Femur (tissue), 1 donor: Measurements from ENCODE around the gene VSIG10.
"Not testable (repeated sequence)": the region's sequence is repeated elsewhere in the genome, so short reads cannot be mapped to it uniquely, and the experiment has no call there.

Experiments
- DNase-seq: peaks from one replicate; pipeline ENCODE4 v3.0.0-alpha.2; 2017

VSIG10 gene

GRCh38 chr12:118103601-118104382 is at the start of gene VSIG10:
Gene VSIG10, minus strand, starts transcription at chr12:118104011. Its CDS starts 340 bp downstream, at chr12:118103671.
- peak; percentile 68 for DNase-seq

GRCh38 chr12:118151755-118152154 is 47.9 kb upstream of the VSIG10 start:
- no peak for DNase-seq

- no peak for DNase-seq
Measured at GRCh38 chr12:118150625-118151024, 46.8 kb upstream of the VSIG10 start.

- no peak for DNase-seq
Measured at GRCh38 chr12:118148287-118148686, 44.5 kb upstream of the VSIG10 start.

- no peak for DNase-seq
Measured at GRCh38 chr12:118145798-118146156, 42.0 kb upstream of the VSIG10 start.

- DNase-seq, result no peak
Measured at GRCh38 chr12:118145113-118145797, 41.4 kb upstream of the VSIG10 start.

- DNase-seq, result no peak
Measured at GRCh38 chr12:118144499-118144898, 40.7 kb upstream of the VSIG10 start.

- DNase-seq, result no peak
Measured at GRCh38 chr12:118140825-118141224, 37.0 kb upstream of the VSIG10 start.

GRCh38 chr12:118137148-118137678 is 33.4 kb upstream of the VSIG10 start:
- no peak for DNase-seq

- peak; percentile 47 for DNase-seq
Measured at GRCh38 chr12:118136559-118137003, 32.8 kb upstream of the VSIG10 start.

GRCh38 chr12:118135788-118136558 is 32.2 kb upstream of the VSIG10 start, which contains the start of gene PEBP1:
Gene PEBP1, plus strand, starts transcription at chr12:118136124. Its CDS starts 86 bp downstream, at chr12:118136210.
- DNase-seq, result peak; percentile 96

GRCh38 chr12:118129436-118129835 is 25.6 kb upstream of the VSIG10 start:
- DNase-seq, result not testable (repeated sequence)

- no peak for DNase-seq
Measured at GRCh38 chr12:118127867-118128266, 24.1 kb upstream of the VSIG10 start.

- DNase-seq, result no peak
Measured at GRCh38 chr12:118126119-118126757, 22.4 kb upstream of the VSIG10 start.

GRCh38 chr12:118125743-118126118 is 21.9 kb upstream of the VSIG10 start:
- no peak for DNase-seq

GRCh38 chr12:118124333-118124874 is 20.6 kb upstream of the VSIG10 start:
- no peak for DNase-seq

GRCh38 chr12:118122264-118122663 is 18.5 kb upstream of the VSIG10 start:
- no peak for DNase-seq

- DNase-seq, result peak; percentile 77
Measured at GRCh38 chr12:118120579-118121363, 17.0 kb upstream of the VSIG10 start.

GRCh38 chr12:118119449-118119879 is 15.7 kb upstream of the VSIG10 start:
- DNase-seq, result no peak

- no peak for DNase-seq
Measured at GRCh38 chr12:118109088-118109487, 5.3 kb upstream of the VSIG10 start.

- no peak for DNase-seq
Measured at GRCh38 chr12:118107694-118108093, 3.9 kb upstream of the VSIG10 start.
